Keratinocyte (primary cell): ENCODE results near the gene TP53INP2.

Experiments used
- CTCF ChIP-seq, 3 experiments: IDR thresholded peaks in 1 of 3; conservative IDR thresholded peaks in 1 of 3; optimal IDR thresholded peaks in 1 of 3; 2 replicates in 2 of 3; 3 replicates in 1 of 3; pipeline versions ENCODE3 to v1.5.1; 2011; ENCODE audit warnings: low read length in 3 of 3, mild to moderate bottlenecking in 3 of 3, moderate library complexity in 2 of 3, control low read depth in 1 of 3, inconsistent platforms in 1 of 3; ENCODE audit not compliant: insufficient read depth in 2 of 3; ENCODE audit errors: extremely low read depth in 1 of 3
- EZH2 ChIP-seq: IDR thresholded peaks from one replicate; pipeline ENCODE4 v1.6.1; 2012; ENCODE audit warnings: inconsistent platforms, mild to moderate bottlenecking, low read length, moderate library complexity

DNA sequence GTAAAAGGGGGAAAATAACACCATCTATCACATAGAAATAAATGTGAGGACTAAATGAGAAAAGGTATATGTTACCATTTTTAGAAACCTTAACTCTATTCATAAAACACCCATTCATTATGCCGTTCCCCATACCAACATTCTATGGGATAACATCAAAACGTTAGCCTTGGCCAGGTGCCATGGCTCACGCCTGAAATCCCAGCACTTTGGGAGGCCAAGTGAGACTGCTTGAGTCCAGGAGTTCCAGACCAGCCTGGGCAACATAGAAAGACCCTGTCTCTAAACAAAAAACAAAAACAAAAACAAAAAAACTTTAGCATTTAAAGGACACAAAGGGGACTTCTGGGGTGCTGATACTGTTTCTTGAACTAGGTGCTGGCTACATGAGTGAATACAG, 28.6 kb upstream of the TP53INP2 start:
- TF ChIP-seq CTCF (optimal IDR thresholded peaks at IDR 0.05 in 1 of 3, IDR thresholded peaks at IDR 0.05 in 1 of 3, conservative IDR thresholded peaks at IDR 0.05 in 1 of 3; ENCODE audit: extremely low read depth in 1 of 3, insufficient read depth in 2 of 3, low read length in 3 of 3) (no peak), EZH2 (no peak)
